ENCODE data around the gene LRIG1.

DNA sequence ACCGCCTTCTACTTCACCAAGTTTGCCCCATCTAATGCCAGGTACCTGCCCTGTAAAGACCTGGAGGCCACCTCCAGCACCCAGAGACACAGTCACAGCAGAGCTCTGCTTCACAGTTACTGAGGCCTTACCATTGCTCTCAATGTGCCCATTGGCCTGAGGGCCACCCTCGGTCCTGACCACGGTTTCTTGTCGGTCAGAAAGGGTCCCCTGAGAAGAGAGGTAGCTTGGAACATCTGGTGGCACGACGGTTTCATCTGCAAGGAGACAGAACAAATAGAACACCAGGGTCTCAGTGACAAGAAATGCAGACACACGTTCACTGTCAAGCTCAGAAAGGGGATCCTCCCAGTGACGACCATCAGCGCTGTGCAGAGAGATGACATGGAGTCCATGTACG is 118.7 kb downstream of the LRIG1 start:
- TF ChIP-seq, protein P1, sequence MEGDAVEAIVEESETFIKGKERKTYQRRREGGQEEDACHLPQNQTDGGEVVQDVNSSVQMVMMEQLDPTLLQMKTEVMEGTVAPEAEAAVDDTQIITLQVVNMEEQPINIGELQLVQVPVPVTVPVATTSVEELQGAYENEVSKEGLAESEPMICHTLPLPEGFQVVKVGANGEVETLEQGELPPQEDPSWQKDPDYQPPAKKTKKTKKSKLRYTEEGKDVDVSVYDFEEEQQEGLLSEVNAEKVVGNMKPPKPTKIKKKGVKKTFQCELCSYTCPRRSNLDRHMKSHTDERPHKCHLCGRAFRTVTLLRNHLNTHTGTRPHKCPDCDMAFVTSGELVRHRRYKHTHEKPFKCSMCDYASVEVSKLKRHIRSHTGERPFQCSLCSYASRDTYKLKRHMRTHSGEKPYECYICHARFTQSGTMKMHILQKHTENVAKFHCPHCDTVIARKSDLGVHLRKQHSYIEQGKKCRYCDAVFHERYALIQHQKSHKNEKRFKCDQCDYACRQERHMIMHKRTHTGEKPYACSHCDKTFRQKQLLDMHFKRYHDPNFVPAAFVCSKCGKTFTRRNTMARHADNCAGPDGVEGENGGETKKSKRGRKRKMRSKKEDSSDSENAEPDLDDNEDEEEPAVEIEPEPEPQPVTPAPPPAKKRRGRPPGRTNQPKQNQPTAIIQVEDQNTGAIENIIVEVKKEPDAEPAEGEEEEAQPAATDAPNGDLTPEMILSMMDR (IDR thresholded peaks at IDR 0.05), result no peak
- no peak for TF ChIP-seq EZH2 (IDR thresholded peaks at IDR 0.05)
- TF ChIP-seq EZH2phosphoT487 (IDR thresholded peaks at IDR 0.05), result no peak

Data from neural progenitor cell (in vitro differentiated cells).